GM18507 (cell line): Measurements from ENCODE around the gene STK32B.

ENCODE experiments used
- DNase-seq: peaks from one replicate; pipeline ENCODE4 v3.0.0; 2011; ENCODE audit warnings: low read depth; ENCODE audit not compliant: insufficient read length; ENCODE audit errors: extremely low spot score
- FAIRE-seq: peaks from 2 replicates; lab custom pipeline; 2011; peaks lifted over from hg19 to GRCh38; lab: Jason Lieb, UNC

The STK32B gene

DNA sequence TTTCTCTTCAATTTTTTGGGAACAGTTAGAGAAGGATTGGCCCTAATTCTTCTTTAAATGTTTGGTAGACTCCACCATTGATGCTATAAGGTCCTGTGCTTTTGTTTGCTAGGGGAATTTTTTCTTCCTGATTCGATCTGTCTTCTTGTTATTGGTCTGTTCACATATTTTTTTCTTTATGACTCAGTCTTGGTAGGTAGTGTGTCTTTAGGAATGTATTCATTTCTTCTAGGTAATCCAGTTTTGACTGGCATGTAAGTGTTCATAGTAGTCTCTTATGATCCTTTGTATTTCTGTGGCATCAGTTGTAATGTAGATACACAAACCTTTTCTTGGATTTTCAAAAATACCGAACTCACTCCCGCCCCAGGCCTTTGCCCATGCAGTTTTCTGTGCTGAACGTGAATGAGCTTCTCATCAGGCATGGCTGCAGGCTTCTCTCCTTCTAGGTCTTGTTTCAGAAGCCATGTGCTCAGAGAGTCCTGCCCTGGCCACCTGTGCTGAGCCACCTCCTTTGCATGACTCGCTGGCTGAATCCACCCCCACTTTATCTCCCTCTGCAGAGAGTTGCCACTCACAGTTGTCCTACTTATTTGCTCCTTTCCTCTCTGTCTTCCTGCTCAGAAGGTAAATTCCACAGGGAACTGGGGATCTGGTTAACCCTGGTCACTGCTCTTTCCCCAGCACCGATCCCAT, 67.0 kb downstream of the STK32B start:
- FAIRE-seq (no peak), DNase-seq (no peak)

DNA sequence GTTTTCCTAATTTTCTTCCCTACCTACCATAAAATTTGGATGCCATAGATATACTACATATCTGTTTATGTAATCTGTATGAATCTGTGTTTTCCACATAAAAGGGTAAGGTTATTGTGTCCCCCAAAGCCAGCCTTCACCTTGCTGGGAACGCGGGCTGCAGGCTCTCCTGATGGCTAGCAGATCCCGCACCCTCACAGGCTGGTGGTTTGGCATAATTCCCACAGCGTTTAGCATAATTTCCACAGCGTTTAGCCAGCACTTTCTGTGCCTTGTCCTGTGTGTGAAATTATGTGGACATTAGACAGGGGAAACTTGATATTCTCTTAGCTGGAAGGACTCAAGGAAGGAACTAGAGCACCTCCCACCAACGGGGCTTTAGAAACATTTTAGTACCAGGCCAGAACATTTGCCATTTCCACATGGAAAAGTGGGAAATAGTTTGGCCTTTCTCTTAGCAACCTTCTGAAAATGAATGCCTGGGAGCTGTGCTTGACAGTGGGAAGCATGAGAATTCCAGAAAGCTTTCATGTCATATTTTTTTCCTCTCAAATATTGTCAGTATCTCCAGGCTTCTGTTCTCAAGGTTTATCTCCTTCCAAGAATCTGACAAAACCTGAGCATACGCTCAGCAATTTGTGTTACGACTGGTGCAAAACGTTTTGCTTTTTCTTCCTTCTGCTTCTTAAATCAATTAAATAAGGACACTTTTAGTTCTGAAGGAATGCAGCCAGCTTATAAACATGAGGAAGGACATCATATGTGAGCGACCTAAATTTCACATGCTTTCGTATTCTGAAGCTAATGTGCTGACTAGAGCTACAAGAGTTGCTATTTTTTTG, 67.9 kb downstream of the STK32B start:
- DNase-seq (no peak), FAIRE-seq (no peak)

- DNase-seq (no peak), FAIRE-seq (no peak)
These were observed 68.8 kb downstream of the STK32B start for GRCh38 chr4:5120067-5120466.

DNA sequence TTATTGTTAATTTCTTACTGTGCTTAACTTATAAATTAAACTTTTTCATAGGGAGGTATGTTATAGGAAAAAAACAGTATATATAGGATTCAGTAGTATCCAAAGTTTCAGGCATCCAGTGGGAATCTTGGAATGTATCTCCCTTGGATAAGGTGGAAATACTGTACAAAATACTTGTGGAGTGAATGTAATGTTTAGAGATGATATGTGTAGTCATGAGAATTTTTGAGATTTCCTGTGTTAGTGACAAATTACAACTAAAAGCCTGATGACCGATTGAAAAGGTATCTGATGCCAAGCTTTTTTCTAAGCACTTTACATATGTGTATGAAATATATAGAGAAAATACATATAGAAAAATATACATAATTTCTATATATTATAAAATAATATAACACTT, 69.2 kb downstream of the STK32B start:
- FAIRE-seq, result no peak
- no peak for DNase-seq

DNA sequence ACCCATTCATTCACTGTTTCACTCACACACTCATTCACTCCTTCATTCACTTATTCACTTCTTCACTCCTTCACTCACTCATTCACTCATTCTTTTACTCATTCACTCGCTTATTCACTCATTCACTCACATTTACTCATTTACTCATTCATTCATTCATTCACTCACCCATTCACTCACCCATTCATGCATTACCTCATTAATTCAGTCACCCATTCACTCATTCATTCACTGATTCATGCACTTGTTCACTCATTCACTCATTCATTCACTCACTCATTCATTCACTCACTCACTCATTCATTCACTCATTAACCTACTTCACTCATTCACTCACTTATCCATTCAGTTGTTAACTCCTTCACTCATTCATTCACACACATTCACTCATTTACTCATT, 70.8 kb downstream of the STK32B start:
- FAIRE-seq (no peak), DNase-seq (no peak)

DNA sequence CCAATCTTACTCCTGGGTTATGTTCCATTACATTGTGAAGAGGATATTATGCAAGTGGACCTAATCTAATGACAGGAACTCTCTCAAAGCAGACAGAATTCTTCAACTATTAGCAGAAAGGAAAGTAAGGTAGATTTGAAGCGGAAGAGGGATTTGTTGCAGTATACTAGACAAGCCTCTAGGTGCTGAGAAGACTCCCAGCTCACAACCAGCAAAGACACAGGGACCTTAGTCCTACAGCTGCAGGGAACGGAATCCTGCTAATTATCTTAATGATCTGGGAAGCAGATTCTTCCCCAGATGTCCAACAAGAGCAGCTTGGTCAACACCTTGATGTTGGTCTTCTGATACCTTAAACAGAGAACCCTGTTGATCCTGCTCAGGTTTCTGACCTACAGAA, 73.6 kb downstream of the STK32B start:
- DNase-seq (no peak), FAIRE-seq (no peak)

- no peak for DNase-seq
- FAIRE-seq, result no peak
These were observed 74.0 kb downstream of the STK32B start for GRCh38 chr4:5125321-5125720.

- no peak for DNase-seq
- no peak for FAIRE-seq
These were observed 75.0 kb downstream of the STK32B start for GRCh38 chr4:5126231-5126630.

- FAIRE-seq, result no peak
- no peak for DNase-seq
These were observed 75.6 kb downstream of the STK32B start for GRCh38 chr4:5126857-5127256.

DNA sequence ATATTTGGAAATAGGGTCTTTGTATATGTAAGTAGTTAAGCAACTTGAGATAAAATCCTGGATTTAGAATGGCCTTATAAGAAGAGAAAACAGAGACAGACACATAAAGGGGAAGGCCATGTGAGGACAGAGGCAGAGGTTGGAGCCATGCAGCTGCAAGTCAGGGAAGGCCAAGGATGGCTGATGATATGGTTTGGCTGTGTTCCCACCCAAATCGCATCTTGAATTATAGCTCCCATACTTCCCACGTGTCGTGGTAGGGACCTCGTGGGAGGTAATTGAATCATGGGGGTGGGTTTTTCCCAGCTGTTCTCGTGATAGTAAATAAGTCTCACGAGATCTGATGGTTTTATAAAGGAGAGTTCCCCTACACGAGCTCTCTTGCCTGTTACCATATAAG, 76.3 kb downstream of the STK32B start:
- FAIRE-seq, result no peak
- no peak for DNase-seq

GRCh38 chr4:5128569-5128968, 77.3 kb downstream of the STK32B start:
- FAIRE-seq, result no peak
- no peak for DNase-seq

DNA sequence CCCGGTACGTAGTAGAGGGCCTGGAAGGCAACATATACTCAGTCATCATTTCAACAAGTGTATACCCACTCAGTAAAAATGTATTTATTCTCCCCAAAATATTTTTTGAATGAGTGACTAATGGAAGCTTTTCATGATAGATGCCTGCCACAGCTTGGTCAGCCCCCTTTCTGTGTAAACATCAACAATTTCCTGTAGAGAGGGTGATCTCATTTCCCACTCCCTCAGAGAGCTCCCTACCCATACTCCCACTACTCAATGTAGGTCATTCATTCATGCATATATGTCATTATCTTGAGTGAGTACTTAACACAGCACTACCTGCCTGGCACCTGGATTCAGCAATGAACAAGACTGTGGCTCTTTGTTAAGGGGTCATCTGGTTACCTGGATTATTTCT, 81.9 kb downstream of the STK32B start:
- no peak for DNase-seq
- FAIRE-seq, result no peak

- FAIRE-seq (no peak), DNase-seq (no peak)
These were observed 82.8 kb downstream of the STK32B start for GRCh38 chr4:5133933-5134594.

DNA sequence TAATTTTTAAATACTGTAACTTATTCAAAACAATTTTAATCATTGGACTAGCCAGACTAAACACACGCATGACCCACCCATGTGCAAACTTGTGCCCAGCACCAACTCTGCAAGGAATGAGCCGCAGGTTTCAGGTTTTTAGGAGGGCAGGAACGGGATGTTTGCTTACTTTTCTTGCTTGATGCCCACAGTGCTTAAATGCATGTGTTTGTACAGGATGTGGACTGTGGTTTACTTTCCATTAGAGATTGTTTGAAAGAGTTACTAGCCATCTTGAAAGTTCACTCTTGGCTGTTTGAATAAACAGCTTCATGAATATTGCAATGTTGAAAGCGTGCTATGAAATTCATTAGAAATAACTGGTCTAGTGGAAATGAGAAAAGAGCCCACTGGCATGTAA, 83.3 kb downstream of the STK32B start:
- no peak for FAIRE-seq

GRCh38 chr4:5137226-5137625, 85.9 kb downstream of the STK32B start:
- no peak for DNase-seq
- no peak for FAIRE-seq

More for the DNA sequence above, 83.3 kb downstream of the STK32B start:
- no peak for DNase-seq

DNA sequence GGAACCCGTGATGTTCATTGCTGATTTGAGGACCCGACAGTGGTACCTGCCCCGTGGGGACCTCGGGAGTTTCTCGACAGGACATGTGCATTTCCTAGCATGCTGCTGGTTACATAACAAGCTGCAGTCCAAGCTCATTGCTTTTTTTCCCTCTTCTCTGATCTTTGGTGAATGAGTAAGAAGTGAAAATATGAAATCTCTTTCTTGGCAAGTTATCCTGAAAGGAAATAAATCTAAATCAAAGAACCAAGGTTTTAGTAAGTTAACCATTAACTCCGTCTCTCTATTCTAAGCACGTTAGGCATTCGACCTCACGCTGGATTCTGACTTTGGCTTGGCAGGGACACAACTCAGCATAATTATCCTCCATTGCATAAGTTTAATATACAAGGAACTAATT, 86.6 kb downstream of the STK32B start:
- FAIRE-seq (no peak), DNase-seq (no peak)

- no peak for DNase-seq
- no peak for FAIRE-seq
These were observed 87.1 kb downstream of the STK32B start for GRCh38 chr4:5138389-5138788.

DNA sequence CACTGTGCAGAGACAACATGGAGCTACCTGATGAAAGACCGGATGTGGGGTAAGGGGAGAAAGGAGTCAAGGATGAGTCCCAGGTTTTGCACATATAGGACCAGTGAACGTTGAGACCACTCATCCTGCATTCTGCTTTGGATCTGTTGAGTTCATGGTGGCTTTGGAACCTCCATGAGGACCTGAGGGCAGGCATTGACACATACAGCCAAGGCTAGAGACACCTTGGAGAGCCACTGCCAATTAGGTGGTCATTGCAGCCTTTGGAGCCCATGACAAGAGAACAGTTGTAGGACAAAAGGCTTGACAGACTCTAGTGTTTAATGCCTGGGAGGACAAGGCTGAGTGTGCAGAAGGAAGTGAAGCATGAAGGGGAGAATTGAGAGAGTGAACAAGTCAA, 87.9 kb downstream of the STK32B start:
- DNase-seq (no peak), FAIRE-seq (no peak)

DNA sequence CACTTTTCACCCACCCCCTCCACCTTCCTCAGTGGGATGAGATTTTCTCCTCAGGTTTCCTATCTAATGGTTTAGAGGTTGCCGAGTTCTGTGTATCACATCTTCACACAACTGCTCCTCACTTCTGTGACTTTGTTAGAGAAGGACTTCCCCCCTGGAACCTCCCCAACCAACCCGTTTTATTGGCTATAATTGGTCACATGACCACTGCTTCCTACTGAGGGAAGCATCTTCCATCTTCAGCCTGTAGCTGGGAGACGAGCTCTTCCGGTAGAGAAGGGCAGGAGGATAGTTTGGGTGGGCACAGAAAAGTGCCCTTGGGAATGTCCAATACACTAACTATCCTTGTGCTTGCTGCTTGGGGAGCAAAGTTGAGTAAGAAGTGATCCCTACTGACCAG, 90.5 kb downstream of the STK32B start:
- DNase-seq (no peak), FAIRE-seq (no peak)

DNA sequence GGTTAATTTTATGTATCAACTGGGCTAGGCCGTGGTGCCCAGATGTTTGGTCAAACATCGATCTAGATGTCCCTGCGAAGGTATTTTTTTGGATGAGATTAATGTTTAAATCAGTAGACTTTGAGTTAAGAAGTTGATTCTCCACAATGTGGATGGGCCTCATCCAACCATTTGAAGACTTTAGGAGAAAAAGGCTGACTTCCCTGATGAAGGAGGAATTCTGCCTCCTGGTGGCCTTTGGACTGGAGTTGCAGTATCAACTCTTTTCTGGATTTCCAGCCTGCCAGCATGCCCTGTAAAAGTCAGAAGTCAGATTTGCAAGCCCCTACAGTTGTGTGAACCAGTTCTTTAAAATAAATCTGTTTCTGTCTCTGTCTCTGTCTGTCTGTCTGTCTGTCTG, 91.4 kb downstream of the STK32B start:
- no peak for FAIRE-seq
- DNase-seq, result no peak
